CD4-positive, alpha-beta T cell treated with Interleukin-4 for 1 hour (primary cell): ENCODE results near the gene IGF2R.
"Not testable (repeated sequence)": the region's sequence is repeated elsewhere in the genome, so short reads cannot be mapped to it uniquely, and the experiment has no call there.

ENCODE experiments used
- DNase-seq, 2 donors: peaks; one replicate each; pipeline ENCODE4 v3.0.0-alpha.2; 2020 to 2022

The IGF2R gene

DNA sequence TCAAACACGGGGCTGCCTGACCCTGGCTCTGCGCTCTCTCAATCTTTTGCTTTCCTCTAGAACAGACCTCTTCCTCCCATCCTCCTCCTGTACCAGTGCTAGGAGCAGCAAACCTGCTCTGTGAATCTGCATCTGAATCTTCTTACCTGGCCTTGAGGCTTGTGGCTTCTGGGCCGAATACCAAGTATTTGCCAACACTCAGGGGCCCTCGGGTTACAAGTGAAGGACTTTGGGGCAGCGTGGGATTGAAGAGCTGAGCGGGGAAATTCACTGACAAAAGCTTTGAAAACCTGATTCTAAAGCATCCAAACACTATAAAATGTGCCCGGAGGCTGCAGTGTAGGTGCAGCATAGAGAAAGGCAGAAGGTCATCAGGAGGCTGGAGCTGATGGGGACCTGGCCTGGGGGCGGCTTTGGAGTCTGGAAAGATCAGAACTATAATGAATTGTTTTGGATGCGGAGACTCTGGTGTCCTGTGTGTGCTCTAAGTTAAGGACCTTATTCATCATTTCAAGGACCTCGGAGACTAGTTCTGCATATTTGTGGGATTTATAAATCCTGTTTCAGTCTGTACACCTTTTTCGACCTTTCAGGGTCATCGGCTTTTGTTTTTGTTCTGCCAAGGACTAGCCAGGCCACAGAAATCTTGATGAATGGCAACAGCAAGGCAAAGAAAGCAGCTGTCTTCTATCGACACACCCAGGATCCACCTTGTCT lies 16.4 kb upstream of the IGF2R start:
- DNase-seq, result no peak

DNA sequence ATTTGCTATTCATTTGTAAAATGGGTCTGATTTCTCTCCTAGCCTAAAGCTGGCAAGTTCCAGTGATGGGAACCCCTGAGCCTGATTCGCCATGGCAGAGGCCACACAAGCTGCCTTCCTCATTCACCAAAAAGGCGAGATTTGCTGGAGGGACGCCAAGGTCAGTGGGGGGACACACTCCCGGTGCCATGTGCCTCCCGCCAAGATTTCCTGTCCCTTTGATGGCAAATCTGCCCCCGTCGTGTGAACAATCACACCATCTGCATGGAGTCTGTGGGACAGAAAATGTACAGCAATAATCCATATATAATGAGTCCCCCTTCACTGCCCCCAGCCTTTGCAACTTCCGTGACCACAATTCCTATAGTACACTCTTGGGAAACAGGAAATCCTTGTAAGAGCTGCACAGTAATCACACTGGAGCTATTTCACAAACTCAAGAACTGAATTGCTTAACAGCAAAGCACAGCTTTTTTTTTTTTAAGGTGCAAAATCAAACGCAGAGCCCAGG lies 15.7 kb upstream of the IGF2R start:
- DNase-seq, result peak in 1 of 2 donors; percentile 32

DNA sequence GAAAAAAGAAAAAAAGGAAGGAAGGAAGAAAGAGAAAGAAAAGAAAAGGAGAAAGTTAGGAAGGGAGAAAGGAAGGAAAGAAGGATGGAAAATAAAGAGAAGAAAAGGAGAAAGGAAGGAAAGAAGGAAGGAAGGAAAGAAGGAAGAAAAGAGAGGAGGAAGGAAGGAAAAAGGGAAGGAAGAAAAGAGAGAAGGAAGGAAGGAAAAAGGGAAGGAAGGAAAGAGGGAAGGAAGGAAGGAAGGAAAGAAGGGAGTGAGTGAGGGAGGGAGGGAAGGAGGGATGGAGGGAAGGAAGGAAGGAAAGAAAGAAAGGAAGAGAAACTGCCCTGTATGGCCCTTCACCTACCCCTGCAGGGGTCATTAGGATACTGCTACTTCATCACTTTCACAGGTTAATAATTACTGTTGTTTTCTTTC lies 12.9 kb upstream of the IGF2R start:
- DNase-seq, result no peak

DNA sequence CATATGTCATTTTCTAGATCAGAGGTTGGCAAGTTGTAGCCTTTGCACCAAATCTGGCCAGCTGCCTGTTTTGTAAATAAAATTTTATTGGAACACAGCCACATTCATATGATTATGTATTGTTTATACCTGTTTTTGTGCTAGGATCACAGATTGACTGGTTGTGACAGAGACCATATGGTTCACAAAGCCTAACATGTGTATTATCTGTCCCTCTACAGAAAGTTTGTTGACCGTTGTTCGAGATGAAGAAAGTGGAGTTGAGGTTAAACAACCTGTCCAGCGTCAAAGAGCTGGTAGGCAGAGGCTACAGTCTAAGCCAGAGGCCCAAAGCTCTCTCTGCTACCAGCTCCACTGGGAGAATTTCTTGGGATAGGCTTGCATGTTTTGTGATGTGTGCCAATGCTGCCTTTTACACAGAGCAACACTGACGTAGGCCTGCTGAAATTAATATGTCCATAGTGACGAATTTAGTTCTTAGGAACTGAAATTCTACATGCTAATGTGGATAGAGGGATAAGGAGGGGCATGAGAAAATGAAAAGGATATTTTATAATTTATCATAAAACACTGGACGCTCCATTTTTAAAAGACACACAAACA lies 11.7 kb upstream of the IGF2R start:
- DNase-seq, result no peak

DNA sequence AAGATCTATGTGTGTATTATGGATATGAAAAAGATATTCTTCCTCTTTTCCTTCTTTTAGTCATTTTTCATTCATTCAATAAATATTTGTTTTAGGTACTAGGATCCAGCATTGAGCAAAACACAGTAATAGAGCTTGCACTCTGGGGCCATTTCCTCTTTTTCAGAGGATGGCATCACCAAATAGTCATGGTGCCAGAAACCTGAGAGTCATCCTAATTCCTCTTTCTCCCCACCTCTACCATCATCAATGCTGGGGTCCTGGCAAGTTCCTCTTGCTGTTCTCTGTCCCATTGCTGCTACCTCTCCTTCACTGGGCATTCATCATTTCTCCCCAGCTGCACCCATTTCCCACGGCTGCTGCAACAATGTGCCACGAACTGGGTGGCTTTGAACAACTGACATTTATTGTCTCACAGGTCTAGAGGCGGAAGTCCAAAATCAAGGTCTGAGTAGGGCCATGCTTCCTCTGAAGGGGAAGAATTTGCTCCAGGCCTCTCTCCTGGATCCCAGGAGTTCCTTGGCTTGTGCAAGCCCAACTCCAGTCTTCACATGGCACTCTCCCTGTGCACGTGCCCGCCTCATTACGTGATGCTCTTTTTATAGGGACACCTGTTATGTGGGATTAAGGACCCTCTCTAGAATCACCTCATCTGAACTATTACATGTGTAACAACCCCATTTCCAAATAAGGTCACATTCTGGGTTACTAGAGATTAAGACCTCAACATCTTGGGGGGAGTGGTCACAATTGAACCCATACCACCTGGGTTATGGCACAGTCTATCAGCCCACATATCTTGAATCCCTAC lies 9.5 kb upstream of the IGF2R start:
- peak in 1 of 2 donors; percentile 49 for DNase-seq

DNA sequence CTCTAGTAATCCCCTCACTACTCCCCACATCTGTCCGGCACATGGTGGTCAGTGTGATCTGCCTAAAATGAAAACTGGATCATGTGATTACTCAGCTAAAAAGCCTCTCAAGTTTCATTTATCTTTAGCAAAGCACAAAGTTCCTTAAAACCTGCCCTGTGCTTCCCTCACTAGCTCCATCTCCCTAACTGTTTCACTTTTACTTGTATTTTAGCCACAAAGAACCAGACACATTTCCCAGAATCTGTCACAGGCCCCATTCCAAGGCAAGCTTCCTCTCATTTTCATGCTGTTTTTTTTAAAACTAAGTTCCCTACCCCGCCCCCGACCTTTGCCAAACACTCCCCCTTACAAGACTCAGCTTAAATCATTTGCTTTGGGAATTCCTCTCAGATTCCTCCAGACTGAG lies 8.9 kb upstream of the IGF2R start:
- no peak for DNase-seq

DNA sequence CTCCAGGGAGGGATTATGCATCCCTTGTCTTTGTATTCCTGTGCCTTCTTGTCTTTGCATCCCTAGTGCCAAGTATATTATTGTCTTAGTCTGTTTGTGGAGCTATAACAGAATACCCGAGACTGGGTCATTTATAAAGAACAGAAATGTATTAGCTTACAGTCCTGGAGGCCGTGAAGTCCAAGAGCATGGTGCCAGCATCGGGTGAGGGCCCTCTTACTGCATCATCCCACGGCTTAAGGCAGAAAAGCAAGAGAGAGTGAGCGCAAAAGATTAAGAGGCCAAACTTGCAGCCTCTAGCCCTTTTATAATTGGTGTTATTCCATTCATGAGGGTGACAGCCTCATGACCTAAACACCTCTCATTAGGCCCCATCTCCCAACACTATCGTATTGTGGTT lies 8.4 kb upstream of the IGF2R start:
- no peak for DNase-seq

DNA sequence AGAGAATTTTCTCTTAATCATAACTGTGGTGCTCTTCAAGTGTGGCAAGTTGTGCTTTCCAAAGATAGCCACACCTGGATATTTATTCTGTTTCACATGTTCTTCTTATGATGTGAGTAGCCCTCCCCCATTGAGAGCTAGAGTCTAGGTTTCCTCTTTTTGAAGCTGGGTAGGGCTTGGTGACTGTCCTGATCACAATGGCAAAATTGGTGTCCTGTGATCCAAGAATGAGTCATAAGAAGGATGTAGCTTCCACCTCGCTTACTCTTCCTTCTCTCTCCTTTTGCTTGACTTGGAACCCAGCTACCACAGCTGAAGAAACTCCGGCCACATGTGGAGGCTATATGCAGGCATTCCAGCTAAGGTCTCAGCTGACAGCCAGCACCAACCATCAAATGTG lies 7.4 kb upstream of the IGF2R start:
- DNase-seq, result no peak

DNA sequence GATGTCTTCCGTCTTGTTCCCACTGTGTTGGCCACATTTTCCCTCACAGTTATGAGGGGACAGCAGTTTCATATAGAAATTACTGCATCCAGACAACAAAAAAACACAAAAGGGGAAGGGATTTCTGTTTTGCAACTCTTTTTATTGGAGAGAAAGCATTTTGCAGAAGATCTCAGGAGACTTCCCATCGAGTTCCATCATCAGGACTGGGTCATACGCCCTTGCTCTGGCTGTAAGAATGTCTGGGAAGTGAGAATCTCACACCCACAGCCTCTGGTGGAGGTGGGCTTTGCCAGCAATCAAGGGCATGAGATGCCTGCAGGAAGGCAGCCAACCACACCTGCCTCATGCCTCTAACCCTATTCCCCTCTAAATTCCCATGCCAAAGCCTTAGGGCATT lies 5.8 kb upstream of the IGF2R start:
- no peak for DNase-seq

DNA sequence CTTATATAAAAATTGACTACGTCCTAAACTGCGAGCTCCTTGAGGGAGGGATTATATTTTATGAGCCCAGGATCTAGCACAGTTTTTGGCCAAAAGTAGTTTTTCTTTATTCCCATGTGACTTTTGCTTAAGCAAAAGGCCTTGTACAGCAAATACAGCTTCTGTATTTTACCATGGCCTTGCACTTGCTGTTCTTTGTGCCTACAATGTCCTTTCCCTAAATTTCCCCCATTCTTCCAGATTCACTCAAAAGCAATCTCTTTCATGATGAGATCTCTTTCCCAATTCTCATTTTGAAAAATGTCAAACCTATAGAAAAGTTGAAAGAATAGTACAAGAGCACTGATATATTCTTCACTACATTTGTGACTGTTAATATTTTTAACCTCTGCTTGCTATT lies 4.8 kb upstream of the IGF2R start:
- DNase-seq, result no peak

DNA sequence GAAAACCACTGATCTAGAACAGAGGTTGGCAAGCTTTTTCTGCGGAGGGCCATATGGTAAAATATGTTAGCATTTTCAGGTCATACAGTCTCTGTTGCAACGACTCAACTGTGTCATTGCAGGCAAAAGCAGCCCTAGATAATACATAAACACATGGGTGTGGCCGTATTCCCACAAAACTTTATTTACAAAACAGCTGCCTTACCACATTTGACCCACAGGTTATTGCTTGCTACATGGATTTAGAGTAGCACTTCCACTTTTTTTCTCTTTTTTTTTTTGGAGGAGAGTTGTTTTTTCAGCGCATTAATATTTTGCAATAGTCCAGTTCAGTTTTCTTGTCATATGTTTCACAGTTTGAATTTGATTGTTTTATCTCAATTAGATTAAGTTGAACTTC lies 2.5 kb upstream of the IGF2R start:
- no peak for DNase-seq

DNA sequence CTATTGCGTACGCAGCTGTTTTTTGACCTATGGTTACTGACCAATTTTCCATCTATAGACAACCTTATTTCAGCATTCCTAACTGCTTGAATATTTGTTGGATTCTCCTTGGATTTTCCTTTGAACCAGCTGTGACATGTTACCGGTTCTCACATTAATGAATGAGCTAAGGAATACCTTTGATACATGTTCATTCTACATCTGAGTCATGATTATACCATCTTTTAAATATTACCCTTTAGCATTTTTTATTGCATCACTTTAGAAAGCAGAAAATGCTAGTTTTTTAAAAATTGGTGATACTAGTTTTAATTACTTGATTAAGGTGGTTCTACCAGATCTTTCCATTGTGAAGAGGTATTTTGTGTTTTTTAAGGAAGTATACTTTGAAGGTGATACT lies 1.9 kb upstream of the IGF2R start:
- DNase-seq, result no peak

DNA sequence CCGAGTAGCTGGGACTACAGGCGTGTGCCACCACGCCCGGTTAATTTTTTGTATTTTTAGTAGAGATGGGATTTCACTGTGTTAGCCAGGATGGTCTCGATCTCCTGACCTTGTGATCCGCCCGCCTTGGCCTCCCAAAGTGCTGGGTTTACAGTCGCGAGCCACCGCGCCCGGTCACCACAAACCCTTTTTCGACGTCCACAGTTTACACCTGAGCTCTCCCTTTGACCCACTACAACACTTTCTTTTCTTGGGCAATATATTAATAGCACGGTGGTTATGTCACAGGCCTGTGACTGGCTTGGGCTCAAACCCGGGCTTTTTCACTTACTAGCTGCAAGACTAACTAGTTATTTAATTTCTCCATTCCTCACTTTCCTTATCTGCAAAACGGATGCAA lies 1.3 kb upstream of the IGF2R start:
- DNase-seq, result not testable (repeated sequence)

DNA sequence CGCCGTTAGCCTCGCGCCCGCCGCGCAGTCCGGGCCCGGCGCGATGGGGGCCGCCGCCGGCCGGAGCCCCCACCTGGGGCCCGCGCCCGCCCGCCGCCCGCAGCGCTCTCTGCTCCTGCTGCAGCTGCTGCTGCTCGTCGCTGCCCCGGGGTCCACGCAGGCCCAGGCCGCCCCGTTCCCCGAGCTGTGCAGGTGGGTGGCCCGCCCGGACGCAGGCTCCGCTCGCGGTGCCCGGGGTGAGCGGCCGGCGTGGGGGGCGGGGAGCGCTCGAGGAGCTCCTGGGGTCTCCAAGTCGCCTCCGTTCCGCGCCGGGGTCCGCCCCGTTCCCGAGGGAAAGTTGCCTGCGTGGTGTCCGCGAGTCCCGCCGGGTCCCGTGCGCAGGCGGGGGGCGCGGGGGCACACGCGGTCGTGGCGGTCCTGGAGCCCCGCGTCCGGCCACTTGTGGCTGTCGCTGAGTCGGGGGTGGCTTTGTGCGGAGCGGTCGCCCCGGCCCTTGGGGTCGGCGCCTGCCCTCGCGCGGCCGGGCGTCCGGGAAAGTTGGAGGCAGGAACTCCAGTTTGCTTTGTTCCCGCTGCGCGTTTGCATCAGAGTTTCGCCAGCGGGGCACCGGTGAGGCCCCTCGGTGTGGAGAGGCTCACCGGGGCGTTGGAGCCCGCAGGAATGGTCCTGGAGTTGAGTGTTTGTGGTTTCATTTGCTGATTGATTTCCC lies 476 bp downstream of the IGF2R start:
- no peak for DNase-seq

DNA sequence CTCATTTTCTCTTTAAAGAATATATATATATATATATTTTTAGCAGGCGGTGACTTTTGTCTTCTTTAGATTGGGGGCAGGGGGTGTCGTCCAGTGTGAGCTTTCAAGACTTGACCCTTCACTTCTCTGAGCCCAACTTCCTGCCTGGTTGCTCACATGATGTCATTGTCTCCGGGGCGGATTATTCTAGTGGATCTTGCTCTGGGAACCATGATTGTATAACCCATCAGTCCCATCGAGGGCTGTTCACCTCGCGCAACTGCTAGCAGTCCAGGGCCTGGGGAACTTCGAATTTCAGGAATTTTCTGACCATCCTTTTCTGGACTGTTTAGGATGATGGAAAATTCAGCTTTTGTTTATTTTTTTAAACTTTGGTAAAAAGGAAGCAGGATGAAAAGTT lies 1.0 kb downstream of the IGF2R start:
- DNase-seq, result peak; percentile 50

DNA sequence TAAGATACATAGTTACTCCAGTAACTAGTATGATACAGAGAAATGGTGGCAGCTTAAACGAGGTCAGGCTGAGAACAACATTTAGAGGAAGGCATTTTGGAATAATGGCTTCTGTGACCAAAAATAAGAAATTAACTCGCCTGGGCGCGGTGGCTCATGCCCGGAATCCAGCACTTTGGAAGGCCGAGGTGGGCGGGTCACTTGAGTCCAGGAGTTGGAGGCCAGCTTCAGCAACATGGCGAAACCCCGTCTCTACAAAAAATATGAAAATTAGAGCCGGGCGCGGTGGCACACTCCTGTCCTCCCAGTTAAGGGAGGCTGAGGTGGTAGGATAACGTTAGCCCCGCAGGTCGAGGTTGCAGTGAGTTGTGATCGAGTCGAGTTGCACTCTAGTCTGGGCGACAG lies 1.8 kb downstream of the IGF2R start:
- DNase-seq, result no peak

DNA sequence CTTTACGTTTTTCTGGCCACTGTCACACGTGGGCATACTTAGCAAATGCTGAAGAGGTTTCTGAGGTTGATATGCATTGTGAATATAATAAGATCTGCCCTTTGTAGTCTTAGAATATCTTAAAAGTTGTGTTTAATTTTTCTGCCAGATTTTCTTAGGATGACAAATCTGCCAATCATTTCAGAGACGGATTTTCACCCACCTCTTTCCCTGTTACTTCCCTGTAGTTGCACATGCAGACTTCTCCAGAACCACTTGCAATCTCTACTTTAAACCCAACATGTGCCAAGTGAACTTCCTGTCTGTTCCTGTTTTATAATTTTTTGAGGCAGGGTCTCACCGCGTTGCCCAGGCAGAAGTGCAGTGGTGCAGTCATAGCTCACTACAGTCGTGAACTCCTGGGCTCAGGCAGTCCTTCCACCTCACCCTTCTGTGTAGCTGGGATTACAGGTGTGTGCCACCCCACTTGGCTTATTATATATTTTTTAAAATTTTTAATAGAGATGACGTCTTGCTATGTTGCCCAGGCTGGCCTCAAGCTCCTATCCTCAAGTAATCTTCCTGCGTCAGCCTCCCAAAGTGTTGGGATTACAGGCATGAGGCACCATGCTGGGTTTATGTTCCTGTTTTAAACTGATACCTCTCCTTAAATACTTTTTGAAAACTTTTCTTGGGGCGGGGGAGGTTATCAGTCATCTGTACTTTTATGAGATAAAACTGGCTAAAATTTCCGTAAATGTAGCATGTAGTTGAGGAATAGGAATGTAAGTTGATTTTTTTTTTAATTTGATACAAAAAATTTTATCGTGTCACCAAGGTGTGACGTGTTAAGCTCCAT lies 2.7 kb downstream of the IGF2R start:
- DNase-seq, result no peak

DNA sequence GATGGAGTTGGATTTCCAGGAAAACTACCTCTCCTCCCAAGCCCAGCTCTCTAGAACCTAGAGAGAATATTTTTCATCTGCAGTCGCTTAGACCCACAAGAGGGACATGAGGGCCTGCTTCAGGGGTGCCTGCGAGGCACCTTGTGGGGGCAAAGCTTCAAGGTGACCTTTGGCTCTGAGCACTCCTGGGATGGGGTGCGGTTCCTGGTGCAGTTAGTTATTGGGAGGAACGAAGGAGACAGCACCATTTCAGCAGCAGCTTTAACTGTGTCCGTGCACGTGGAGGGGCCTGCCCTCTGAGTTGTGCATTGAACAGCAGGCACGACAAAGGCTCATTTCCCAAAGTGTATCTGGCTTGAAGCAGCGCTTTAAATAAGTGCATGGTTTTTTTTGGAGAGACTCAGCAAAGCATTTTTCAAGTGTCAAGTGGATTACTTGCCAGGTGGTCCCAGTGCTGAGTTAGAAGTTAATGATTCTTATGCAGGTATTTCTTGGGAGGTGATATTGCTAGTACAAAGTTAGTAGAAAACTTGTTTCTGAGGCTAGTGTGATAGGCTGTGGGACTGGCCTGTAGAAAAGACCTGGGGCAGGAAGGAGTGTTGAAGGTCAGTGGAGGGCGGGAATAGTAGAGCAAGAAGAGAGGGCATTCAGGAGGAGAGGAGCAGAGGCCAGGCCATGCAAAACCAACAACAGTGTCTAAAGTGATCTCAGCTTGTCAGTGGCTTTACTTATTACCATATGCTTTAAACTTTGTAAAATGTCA lies 3.8 kb downstream of the IGF2R start:
- DNase-seq, result no peak

DNA sequence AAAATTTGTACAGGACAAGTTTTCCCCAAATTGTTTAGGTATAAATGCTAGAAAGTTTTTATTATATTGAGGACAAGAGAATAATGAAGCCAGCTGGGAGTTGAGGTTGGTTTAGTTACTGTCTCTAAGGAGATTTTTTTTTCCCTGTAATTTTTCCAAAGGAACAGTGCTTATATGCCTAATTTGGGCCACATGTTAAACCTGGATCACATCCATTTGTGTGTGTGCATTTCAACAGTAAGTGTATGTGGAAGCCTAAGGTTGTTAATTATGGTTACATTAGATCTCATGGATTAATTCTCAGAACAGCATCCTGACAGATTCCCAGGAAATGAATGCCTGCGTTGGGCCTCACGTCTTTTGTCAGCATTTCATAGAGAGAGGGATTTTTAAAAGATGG lies 4.5 kb downstream of the IGF2R start:
- no peak for DNase-seq

DNA sequence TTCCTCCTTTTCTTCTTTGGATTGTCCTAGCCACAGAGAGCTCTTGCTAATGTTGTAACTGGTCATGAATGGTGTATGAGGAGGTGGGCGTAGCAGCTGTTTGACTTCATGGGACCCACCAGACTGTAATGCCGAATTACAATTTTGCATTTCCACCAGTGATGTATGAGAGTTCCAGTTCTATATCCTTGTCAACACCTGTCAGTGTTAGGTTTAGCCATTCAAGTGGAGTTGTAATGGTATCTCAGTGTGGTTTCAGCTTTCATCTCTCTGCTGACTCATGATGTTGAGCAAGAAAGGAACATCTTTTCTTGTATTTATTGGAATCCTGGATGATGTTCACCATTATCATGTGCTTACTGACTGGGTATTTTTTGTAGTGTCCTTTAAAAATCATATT lies 5.1 kb downstream of the IGF2R start:
- DNase-seq, result no peak

DNA sequence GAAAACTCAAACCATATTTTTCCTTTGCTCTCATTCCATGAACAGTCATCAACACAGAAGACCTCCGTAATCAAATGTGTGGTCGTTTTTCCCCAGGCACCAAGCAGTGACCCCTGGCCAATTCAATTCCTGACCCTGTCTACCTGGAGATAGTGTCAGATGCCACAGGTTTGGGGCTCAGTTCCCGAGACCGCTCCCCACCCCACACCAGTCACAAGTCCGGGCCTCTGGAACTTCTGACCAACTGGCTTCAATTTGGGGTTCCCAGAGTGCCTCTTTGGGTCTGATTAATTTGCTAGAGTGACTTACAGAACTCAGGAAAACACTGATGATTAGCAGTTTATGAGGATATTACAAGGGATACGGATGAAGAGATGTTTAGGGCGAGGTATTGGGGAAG lies 6.0 kb downstream of the IGF2R start:
- DNase-seq, result no peak
